CD4-positive, alpha-beta T cell treated with Interleukin-2 at 100 ng/mL for 4 hours (primary cell): Measurements from ENCODE around the gene SOCS4.
A peak's percentile ranks its signal among the peaks of the same experiment; 100 is the strongest.
"Not testable (repeated sequence)": the region's sequence is repeated elsewhere in the genome, so short reads cannot be mapped to it uniquely, and the experiment has no call there.

Experiments used
- DNase-seq: peaks from one replicate; pipeline ENCODE4 v3.0.0-alpha.2; 2020; ENCODE audit warnings: low spot score

Gene SOCS4

DNA sequence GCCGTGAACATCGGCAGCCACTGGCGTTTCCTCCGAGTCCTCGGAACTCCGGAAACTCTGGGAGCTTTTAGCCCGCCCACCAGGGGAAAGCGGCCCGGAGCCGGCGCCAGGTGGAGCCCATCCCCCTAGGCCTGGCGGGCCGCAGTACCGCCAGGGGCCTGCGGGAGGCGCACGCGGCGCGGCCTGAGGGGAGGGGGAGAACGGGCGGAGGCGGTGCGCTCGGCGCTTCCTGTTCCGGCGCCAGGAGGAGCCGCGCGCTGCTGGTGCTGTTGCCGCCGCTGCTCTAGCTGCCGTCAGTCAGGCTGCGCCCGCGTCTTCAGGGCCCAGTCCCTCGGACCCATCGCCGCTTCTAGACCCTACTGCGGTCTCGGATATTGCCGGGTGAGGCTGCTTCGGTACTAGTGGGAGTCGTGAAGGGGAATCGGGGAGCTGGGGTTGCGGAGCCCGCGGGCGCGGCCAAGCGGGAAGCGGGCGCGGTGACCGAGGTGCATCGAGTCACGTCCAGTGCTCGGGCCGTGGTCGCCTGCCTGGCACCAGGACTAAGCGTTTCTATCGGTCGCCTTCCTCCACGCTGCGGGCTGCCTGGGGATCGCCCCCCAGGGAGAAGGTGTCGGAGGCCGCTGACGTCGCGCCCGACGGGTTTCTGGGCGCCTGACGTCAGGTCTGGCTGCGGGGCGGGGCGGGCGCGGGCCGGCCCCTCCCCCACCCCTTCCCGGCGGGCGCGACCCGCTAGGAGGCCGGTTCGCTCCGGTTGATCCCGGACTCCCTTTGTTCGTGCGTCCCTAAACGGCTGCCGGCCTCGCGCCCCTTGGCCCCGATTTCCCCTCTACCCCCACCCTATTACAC lies 24.6 kb downstream of the SOCS4 start, which contains the start of gene MAPK1IP1L:
Gene MAPK1IP1L, plus strand, starts transcription at position 225 of the 846 bp plus-strand sequence. CDS start 10,037 bp downstream, outside the sequence.
- DNase-seq: peak; percentile 91

DNA sequence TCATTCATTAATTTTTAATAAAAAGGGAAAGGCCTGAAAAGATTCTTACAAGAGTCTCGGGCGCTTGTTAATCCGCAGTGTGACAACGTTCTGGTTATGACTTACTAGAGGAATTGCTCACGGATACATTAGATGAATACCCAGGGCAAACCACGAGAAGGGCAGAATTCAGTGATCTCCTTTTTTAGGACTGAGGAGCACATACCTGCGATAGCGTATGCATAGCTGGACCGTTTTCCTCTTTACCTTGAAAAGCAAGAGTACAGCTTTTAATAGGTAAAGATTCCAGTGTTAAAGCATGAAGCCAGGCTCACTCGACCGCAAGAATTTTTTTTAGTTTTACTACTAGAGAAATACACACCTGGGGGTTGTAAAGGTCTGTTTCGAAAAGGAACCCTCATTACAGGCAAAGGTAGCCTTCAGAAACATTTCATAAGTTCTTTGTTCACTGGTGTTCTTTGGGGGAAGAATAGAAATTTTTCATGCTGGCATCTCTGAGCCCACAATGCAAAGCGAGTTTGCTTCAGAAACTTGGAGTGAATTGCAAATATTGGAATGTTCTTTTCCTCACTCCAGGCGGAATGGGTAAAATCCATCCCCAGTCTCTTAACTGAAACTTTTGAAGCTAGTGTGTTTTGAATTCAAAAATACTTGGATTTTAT lies 25.4 kb downstream of the SOCS4 start:
- no peak for DNase-seq

DNA sequence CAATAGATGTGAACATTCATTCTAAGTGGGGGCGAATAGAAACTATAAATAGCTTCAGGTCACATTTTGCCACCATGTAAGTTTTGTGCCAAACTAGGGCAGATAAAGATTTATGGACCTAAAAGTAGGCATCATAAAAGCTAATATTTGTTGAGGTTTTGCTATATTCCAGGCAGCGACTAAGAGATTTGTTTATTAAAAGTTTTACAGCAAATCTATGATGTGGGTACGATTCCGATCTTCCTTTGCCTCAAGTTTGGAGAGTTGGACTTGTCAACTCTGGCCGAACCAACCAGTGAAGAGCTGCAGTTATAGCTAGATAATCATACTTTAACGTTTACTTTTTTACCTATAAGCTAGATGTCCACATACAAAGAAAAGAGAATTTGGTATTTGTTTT lies 26.0 kb downstream of the SOCS4 start:
- DNase-seq: no peak

DNA sequence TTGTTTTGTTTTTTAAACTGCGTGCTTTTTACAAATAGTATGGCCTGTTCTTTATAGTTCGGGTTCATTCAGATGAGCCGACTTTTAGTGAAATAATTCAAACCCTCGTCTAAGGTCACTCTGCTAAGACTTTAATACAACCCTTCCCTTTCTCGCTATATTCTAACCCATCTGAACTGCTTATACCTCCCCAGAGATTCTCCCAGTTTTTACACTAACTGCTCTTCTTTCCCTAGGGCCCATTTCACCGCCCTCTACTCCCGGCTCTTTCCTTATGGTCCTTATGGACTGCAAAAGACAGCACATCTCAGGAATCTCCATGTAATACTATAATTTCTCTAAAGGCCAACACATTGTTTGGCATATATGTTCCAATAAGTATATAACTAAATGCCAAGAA lies 26.5 kb downstream of the SOCS4 start:
- DNase-seq: no peak

DNA sequence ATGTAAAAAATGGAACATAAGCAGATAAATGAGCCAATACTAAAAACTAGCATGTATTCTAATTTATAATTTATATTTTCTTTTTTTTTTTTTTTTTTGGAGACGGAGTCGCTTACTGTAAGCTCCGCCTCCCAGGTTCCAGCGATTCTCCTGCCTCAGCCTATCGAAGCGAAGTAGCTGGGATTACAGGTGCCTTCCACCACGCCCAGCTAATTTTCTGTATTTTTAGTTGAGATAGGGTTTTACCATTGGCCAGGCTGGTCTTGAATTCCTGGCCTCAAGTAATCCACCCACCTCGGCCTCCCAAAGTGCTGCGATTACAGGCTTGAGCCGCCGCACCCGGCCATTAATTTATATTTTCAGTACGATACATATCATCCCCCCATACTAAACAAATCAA lies 27.1 kb downstream of the SOCS4 start:
- no peak for DNase-seq

DNA sequence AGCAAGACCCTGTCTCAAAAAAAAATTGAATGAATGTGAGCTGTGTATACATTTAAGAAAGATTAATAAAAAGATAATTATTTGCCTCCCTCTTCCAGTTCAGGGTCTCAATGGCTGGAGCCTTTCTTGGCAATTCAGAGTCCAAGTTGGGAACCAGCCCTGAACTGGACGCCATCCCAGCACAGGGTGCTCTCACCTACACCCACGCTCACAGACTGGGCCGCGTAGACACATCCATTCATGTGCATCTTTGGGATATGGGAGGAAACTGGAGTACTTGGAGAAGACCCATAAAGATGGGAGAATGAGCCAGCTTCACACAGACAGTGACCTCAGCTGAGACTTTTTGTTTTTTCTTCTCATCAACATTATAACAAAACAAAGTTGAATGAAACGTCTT lies 30.9 kb downstream of the SOCS4 start:
- no peak for DNase-seq

DNA sequence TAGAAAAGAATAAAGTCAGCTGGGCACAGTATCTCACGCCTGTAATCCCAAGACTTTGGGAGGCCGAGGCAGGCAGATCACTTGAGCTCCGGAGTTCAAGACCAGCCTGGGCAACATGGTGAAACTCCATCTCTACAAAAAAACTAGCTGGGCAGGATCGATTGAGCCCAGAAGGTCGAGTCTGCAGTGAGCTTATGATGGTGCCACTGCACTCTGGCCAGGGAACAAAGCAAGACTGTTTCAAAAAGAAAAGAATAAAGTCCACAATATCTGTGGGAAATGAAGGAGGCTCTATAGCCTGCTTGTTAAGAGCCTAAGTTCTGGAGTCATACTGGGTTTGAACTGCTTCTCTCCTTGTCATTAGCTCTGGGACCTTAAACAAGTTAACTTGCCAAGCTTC lies 32.3 kb downstream of the SOCS4 start:
- DNase-seq: no peak

DNA sequence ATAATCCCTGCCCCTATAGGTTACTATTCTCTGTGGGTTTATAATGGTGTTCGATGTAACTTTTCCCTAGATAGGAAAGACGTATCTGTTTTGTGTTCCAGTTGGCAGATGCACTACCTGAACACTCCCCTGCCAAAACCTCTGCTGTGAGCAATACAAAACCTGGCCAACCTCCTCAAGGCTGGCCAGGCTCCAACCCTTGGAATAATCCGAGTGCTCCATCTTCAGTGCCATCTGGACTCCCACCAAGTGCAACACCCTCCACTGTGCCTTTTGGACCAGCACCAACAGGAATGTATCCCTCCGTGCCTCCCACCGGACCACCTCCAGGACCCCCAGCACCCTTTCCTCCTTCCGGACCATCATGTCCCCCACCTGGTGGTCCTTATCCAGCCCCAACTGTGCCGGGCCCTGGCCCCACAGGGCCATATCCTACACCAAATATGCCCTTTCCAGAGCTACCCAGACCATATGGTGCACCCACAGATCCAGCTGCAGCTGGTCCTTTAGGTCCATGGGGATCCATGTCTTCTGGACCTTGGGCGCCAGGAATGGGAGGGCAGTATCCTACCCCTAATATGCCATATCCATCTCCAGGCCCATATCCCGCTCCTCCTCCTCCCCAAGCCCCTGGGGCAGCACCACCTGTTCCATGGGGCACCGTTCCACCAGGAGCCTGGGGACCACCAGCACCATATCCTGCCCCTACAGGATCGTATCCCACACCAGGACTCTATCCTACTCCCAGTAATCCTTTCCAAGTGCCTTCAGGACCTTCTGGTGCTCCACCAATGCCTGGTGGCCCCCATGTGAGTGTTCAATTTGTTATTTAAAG lies 35.7 kb downstream of the SOCS4 start:
- no peak for DNase-seq

DNA sequence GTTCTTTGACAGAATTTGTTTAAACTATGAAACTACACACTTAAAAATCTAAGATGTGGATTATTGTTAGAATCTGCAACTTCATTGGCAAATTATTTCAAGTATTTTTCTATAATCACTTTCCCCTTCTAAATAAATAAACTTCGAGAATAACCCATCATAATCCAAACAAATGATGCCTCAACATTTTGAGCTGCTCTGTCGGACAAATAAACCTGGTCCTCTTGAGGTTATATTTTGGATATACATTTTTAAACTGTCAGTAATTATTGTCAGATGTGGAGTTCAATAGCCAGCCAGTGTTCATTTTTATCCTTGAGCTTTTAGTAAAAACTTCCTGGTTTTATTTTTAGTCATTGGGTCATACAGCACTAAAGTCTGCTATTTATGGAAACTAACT lies 37.9 kb downstream of the SOCS4 start:
- DNase-seq: not testable (repeated sequence)

DNA sequence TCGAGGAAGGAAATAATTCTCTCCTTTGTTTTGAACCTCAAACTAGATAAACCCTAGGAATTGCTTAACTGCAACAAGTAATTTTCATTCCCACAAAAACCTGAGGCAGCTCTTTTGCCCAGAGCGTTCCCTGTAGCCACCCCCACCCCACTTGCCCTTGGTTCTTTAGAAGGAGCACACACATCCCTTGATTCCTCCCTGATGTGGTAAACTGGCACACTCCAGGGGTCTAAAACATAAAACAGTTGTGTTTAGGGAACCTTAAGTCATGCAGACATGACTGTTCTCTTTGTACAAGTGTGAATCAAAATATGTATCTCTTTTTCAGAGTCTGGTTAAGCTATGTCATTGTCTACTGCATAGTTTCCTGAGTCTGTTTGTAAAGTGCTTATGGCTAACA lies 38.4 kb downstream of the SOCS4 start:
- no peak for DNase-seq

DNA sequence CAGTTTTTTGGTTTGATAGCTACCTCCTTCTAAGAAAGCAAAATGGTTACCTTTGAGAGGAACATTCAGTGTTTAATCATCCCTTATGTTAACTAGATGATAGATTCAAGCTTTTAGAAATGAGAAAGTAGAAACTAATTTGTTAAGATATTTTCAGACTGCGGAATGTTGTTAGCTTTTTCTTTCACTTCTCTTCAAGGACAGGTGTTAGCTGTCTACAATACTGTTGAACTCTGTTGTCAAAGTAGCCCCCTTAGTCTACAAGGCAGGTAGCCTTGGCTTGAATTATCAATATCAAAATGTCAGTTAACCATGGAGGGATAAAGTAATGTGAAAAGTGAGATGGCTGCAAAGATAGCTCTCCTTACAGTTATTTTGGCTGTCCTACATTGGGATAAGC lies 39.2 kb downstream of the SOCS4 start:
- no peak for DNase-seq

DNA sequence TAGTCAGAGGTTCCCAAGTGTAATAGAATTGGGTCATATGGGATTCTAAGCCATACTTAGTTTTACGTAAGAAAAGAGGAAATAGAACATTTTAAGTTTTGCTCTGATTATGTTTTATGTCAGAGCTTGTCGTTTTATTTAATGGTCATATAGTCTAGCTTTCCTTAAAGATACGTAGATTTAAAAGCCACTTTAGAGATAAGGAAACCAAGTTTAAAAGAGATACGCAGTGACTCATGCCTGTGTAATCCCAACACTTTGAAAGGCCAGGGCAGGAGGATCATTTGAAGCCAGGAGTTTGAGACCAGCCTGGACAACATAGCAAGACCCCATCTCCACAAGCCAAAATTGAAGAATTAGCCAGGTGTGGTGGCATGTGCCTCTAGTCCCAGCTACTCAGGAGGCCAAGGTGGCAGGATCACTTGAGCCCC lies 44.0 kb downstream of the SOCS4 start:
- DNase-seq: no peak

DNA sequence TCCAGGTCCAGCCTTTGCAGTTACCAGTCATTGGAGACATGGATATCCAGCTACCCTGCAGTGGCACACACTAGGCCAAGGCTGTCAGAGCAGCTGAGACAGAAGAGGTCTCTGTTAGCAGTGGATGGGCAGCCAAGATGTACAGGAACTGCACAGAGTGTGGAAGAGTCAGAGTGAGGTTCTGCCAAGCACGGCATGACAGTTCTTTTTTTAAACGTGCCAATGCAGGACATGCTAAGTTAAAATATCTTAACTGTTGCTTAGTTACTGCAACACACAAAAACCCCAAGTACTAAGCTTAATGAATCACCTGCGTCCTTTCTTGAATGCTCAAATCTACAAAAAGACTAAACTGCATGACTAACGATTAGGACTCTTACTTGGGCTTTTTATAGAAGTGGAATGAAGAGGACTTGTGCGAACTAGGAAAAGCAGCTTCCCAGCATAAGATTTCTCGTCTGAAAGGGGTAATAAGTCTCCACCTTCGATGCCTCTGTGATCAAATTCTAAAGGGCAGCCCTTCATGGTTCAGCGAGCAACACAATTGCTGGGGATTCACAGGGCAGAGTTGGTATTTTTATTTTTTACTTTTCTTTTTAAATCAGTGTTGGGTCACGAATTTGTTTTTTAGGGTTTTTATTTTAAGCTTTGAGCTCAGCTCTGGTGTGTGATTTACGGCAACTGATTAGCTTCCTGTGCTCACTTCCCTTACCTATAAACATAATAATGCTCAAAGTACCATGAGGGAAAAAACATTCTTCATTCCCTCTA lies 45.0 kb downstream of the SOCS4 start:
- DNase-seq: peak; percentile 64

DNA sequence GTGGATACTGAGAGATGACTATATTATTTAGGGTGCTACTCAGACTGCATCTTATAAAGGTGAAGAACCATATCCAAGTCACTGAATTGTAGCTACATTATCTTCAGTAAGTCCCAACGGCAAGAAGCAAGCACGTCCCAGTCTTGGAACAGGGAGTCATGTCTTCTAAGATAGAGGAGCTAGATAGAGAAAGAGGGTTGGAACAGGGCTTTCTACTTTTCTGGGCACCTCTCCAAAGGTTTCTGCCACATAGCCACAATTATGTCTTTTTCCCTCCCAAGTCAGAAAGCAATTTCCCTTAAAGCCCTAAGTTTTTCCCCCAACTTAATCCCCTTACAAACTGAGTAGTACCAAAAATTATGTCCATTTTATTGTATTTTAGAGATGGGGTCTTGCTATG lies 46.8 kb downstream of the SOCS4 start:
- no peak for DNase-seq

DNA sequence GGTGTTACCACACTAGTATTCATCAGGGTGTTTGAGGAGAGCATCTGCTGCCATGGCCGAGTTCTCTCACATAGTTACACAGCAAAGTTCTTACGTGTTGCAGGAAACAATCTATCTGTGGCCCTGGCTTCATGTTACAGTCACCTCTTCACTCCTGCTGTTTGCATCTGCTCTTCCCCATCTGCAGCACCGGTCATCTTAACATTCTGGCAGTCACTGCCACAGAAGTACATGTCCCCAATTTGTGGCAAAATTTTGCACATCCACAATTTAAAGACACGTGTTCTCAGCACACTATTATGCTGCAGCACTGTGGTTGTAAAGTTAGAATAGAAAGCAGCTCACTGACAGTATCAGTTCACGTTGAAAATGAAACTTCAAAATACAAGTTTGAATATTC lies 47.6 kb downstream of the SOCS4 start:
- peak; percentile 6 for DNase-seq

DNA sequence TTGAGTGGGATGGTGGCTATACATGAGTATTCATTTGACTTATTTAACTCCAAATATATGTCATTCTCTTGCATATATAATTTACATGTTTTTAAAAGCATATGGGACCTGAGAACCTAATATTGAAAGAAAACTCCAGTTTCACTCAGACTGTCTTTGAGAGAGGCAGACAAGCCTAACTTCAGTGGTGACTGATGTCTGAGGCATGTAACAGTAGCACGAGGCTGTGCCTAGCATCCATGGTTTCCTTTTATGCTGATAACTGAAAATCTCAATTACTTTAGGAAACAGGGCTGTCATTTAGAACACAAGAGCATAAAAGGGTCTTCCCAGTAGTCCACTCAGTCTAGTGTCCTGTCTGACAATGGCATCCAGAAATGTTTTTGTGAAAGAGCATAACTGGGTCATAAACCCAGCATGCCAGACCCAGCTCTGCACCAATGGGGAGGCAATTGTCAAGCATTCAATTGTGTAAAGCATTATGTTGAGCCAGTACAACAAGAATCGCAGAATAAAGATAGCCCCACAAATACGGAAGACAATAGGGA lies 48.7 kb downstream of the SOCS4 start:
- DNase-seq: no peak

DNA sequence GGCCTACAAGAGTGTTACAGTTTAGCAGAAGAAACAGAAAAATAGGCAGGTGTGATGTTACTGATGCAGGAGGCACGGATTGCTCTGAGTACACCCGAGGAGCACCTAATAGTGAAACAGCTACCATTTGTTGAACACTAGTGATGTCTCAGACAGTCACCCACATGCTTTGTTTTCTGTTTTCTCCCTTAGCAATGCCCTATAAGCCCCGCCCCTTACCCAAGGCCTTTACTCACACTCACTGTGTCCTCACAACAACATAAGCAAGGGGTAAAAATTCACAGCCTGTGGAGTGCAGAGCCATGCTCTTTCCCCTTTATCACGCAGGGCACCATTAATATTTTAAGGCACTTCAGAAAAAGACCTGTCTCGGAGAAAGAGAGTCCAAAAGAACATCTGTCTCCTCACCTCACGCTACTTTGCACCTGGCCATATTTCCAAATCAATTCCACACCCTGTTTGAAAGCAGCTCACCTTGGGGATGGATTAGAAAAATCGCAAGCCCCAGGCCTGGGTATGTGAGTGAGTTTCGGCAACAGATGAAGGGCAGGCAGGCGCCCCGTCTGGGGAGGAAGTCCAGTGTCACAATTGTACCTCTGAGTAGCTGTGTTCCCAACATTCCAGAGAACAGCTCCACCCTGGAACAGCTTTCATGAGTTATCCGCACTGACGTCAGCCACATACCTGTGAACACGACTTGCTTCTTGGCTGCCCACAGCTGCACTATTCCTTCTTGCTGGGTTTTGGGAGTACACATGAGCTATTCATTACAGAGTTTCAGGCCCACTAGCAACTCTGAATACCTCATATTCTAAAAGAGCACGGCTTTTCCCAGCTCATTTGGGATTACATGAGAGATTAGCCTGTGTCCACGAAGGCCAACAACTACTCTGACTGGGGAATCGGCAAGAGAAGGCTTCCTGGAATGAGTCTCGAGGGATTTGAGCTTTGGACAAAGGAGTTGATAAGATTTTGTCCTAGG lies 50.4 kb downstream of the SOCS4 start:
- DNase-seq: peak; percentile 53

DNA sequence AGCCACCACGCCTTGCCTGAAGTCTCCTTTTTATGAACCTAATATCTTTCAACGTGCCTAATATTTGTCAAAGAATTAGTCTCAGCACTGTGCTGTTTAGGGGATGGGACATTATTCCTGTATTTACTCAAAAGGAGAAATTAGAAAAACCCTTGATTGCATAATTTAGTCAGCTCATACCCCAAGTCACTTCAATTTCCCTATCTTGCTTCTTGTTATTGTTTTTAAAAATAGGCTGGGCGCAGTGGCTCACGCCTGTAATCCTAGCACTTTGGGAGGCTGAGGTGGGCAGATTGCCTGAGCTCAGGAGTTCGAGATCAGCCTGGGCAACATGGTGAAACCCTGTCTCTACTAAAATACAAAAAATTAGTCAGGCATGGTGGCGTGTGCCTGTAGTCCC lies 52.9 kb downstream of the SOCS4 start:
- not testable (repeated sequence) for DNase-seq

DNA sequence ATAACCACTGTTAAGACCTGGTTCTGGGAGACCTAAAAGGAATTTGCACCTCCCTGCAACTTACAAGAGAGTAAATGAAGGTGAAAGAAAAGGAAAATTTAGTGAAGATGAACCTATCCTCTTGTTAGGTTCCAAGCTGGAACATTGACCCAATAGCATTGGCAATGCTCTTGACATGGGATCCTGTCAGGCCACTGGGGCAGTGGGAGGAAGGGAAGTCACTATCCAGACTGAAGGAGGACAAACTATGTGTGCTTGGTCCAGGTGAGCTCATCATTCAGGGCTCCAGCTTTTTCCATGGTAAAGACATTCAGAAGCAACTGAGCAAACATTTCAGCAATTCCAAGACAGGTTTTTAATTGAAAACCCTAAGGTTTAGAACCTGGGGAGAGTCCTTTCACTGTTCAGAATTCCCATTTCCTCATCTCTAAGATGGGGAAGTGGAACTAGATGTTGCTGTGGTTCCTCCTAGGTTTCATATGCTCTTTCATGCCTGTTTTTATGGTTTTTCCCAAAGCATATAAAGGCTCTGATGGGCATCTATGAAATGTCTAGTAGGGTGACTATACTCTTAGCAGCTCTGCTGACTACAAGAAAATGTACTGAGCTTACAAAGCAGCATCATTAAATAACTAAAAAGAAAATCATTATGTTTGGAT lies 57.5 kb downstream of the SOCS4 start:
- no peak for DNase-seq
